ENCODE data around the gene SDK2. TPM values are rescaled to one million over a fixed set of nuclear protein-coding genes. Genes with fewer than 3 reads are reported as not detected.

Gene SDK2
- total RNA-seq, 1 donor, result under 0.01 TPM

DNA sequence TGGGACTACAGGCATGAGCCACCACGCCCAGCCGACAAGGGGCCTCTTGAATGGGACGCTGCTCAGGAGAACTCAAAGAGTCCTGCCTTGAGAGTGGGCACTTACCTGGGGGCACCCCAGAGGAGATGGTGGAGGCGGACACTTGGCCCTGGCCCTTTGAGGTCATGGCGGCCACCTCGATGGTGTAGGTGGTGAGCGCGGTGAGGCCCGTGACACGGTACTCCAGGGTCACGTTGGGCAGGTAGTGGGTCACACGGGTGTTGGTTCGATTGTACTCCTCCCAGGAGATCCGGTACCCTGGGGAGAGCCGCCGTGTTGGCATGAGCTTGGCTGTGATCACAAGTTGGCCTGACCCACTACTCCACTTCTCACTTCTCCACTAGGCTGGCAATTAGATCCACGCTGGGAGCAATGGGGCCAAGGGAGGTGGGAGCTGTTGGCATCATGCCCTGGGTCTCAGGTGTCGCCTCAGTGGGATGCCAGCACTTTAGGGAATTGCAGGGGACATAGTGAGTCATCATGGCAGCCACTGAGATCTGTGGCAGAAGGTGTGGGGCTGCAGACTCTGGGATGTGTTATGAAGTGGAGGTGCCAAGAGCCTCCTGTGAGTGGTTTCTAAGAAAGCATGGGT, 243.2 kb downstream of the SDK2 start:
- H3K4me1 ChIP-seq (ENCODE audit: insufficient read depth, low read length), result peaks cover 5% of the 10 kb centered on the region
- TF ChIP-seq, protein P1, sequence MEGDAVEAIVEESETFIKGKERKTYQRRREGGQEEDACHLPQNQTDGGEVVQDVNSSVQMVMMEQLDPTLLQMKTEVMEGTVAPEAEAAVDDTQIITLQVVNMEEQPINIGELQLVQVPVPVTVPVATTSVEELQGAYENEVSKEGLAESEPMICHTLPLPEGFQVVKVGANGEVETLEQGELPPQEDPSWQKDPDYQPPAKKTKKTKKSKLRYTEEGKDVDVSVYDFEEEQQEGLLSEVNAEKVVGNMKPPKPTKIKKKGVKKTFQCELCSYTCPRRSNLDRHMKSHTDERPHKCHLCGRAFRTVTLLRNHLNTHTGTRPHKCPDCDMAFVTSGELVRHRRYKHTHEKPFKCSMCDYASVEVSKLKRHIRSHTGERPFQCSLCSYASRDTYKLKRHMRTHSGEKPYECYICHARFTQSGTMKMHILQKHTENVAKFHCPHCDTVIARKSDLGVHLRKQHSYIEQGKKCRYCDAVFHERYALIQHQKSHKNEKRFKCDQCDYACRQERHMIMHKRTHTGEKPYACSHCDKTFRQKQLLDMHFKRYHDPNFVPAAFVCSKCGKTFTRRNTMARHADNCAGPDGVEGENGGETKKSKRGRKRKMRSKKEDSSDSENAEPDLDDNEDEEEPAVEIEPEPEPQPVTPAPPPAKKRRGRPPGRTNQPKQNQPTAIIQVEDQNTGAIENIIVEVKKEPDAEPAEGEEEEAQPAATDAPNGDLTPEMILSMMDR (IDR thresholded peaks at IDR 0.05; ENCODE audit: extremely low read depth, low read depth, low read length), result no peak
- H2AFZ ChIP-seq (ENCODE audit: low read length), result no peak overlapping the region

DNA sequence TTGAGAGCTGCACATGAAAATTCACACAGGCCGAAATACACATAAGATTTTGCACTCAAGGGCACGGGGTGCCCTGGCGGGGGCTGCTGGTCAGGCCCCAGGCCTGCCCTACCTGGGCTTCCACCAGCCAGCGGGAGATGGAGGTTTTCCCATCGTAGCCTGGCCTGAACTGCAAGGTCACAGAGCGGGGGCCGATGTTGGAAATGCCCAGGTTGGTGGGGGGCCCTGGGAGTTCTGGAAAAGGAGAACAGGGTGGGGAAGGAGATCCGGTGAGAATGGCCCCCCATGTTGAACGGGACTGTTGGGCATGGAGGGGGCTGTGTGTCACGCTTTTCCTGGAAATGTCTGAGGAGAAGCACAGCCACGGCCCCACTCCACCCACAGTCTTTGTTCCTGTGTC, 245.2 kb downstream of the SDK2 start:
- no peak overlapping the region for H3K4me3 ChIP-seq (ENCODE audit: insufficient read depth, low read length)
- no peak overlapping the region for H3K27ac ChIP-seq (ENCODE audit: low read depth, low read length)
- TF ChIP-seq, protein P1 (IDR thresholded peaks at IDR 0.05; ENCODE audit: extremely low read depth, low read depth, low read length), result no peak
- no peaks in the 10 kb centered on the region for H3K79me2 ChIP-seq (ENCODE audit: insufficient read depth, low read length)
- H4K20me1 ChIP-seq (ENCODE audit: insufficient read depth, low read length), result no peaks in the 10 kb centered on the region
- no peaks in the 10 kb centered on the region for H3K36me3 ChIP-seq (ENCODE audit: insufficient read depth, low read length)
- peaks cover 18% of the 10 kb centered on the region for H3K27me3 ChIP-seq (ENCODE audit: insufficient read depth, low read length)
- H3K4me1 ChIP-seq (ENCODE audit: insufficient read depth, low read length), result peaks cover 5% of the 10 kb centered on the region
- DNase-seq (ENCODE audit: insufficient read length, low spot score, missing footprints), result no peak
- H2AFZ ChIP-seq (ENCODE audit: low read length), result no peak overlapping the region
- H3K4me2 ChIP-seq (ENCODE audit: insufficient read depth, low read length), result no peak overlapping the region
- H3K9me3 ChIP-seq (ENCODE audit: low read depth, low read length), result no peaks in the 10 kb centered on the region

More for the DNA sequence above, 243.2 kb downstream of the SDK2 start:
- Histone ChIP-seq H3K4me2 (ENCODE audit: insufficient read depth, low read length) (no peak overlapping the region), H3K4me3 (ENCODE audit: insufficient read depth, low read length) (no peak overlapping the region), H3K27me3 (ENCODE audit: insufficient read depth, low read length) (peaks cover 13% of the 10 kb centered on the region), H3K9me3 (ENCODE audit: low read depth, low read length) (no peaks in the 10 kb centered on the region), H3K36me3 (ENCODE audit: insufficient read depth, low read length) (no peaks in the 10 kb centered on the region), H4K20me1 (ENCODE audit: insufficient read depth, low read length) (no peaks in the 10 kb centered on the region), H3K27ac (ENCODE audit: low read depth, low read length) (no peak overlapping the region), H3K79me2 (ENCODE audit: insufficient read depth, low read length) (no peaks in the 10 kb centered on the region)
- DNase-seq (ENCODE audit: insufficient read length, low spot score, missing footprints), result peak; percentile 38

DNA sequence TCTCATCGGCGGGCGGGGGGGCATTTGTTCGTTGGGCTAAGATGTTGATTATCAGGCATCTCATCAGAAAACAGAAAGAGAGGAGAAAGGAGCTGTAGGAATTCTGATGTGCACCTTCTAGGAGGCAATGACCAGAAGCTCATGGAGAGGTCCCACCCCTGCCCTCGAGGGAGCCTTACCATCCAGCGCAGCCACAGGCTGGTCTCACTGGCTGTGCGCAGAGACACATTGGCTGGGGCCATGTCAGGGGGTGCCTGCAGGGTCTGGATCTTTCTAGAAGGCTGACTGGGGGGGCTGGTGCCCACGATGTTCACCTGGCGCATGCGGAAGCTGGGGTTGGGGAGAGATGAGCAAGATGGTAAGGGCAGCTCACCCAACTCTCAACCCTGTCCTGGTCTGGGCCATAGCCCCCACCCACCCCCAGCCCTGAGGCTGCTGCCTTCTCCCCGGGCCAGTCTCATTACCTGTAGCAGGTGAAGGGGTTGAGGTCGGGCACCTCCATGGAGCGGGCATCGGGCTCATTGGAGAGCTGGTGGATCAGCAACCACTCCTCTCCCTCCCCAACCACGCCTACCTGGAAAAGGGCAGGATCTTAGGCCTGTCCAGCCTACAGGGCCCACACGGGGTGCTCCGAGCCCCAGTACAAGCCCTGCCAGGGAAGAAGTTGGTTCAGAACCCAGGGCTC, 246.2 kb downstream of the SDK2 start:
- Histone ChIP-seq H3K36me3 (ENCODE audit: insufficient read depth, low read length) (no peaks in the 10 kb centered on the region), H3K4me3 (ENCODE audit: insufficient read depth, low read length) (no peak overlapping the region)
- TF ChIP-seq, protein P1 (IDR thresholded peaks at IDR 0.05; ENCODE audit: extremely low read depth, low read depth, low read length), result no peak

DNA sequence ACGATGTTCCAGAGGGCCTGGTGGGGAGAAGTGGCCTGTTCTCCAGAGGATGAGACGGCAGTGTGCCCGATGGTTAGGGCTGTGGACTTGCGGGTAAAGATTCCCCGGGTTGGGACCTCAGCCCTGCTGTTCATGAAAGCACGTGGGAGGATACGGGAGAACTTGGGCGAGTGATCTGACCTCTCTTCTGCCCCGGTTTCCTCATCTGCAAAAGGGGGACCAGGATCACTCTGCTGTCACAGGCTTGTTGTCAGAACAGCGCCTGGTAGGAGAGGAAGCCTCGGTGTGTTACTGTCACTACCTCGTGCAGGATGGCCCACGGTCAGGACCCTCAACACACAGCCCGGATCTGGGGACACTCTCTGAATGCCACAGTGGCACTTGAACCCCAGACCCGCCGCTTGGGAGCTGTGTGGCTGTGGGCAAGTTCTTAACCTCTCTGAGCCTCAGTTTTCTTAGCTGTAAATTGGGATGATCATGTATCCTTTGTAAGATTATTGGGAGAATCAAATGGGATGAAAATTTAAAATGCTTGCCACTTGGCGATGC, 246.9 kb downstream of the SDK2 start:
- no peaks in the 10 kb centered on the region for H3K79me2 ChIP-seq (ENCODE audit: insufficient read depth, low read length)
- TF ChIP-seq, protein P1 (IDR thresholded peaks at IDR 0.05; ENCODE audit: extremely low read depth, low read depth, low read length), result no peak

More for the DNA sequence above, 246.2 kb downstream of the SDK2 start:
- peaks cover 5% of the 10 kb centered on the region for H3K4me1 ChIP-seq (ENCODE audit: insufficient read depth, low read length)
- H4K20me1 ChIP-seq (ENCODE audit: insufficient read depth, low read length), result no peaks in the 10 kb centered on the region
- H3K4me2 ChIP-seq (ENCODE audit: insufficient read depth, low read length), result no peak overlapping the region
- H2AFZ ChIP-seq (ENCODE audit: low read length), result no peak overlapping the region
- H3K27ac ChIP-seq (ENCODE audit: low read depth, low read length), result no peak overlapping the region
- no peaks in the 10 kb centered on the region for H3K9me3 ChIP-seq (ENCODE audit: low read depth, low read length)
- peak; percentile 51 for DNase-seq (ENCODE audit: insufficient read length, low spot score, missing footprints)
- H3K79me2 ChIP-seq (ENCODE audit: insufficient read depth, low read length), result no peaks in the 10 kb centered on the region
- H3K27me3 ChIP-seq (ENCODE audit: insufficient read depth, low read length), result peaks cover 18% of the 10 kb centered on the region

More for the DNA sequence above, 246.9 kb downstream of the SDK2 start:
- Histone ChIP-seq H3K9me3 (ENCODE audit: low read depth, low read length) (no peaks in the 10 kb centered on the region), H4K20me1 (ENCODE audit: insufficient read depth, low read length) (no peaks in the 10 kb centered on the region), H3K4me2 (ENCODE audit: insufficient read depth, low read length) (no peak overlapping the region), H2AFZ (ENCODE audit: low read length) (no peak overlapping the region), H3K4me3 (ENCODE audit: insufficient read depth, low read length) (no peak overlapping the region), H3K27ac (ENCODE audit: low read depth, low read length) (no peak overlapping the region), H3K4me1 (ENCODE audit: insufficient read depth, low read length) (peaks cover 5% of the 10 kb centered on the region), H3K36me3 (ENCODE audit: insufficient read depth, low read length) (no peaks in the 10 kb centered on the region), H3K27me3 (ENCODE audit: insufficient read depth, low read length) (peaks cover 18% of the 10 kb centered on the region)
- no peak for DNase-seq (ENCODE audit: insufficient read length, low spot score, missing footprints)
